ENCODE results near the gene ITPKB.

Gene ITPKB

GRCh38 chr1:226638001-226638601 is 101.0 kb downstream of the ITPKB start:
- peaks cover 0 to 18% (median 9%) of the 10 kb centered on the region in 4 donors for H3K4me1 ChIP-seq
- TF ChIP-seq, protein P1, sequence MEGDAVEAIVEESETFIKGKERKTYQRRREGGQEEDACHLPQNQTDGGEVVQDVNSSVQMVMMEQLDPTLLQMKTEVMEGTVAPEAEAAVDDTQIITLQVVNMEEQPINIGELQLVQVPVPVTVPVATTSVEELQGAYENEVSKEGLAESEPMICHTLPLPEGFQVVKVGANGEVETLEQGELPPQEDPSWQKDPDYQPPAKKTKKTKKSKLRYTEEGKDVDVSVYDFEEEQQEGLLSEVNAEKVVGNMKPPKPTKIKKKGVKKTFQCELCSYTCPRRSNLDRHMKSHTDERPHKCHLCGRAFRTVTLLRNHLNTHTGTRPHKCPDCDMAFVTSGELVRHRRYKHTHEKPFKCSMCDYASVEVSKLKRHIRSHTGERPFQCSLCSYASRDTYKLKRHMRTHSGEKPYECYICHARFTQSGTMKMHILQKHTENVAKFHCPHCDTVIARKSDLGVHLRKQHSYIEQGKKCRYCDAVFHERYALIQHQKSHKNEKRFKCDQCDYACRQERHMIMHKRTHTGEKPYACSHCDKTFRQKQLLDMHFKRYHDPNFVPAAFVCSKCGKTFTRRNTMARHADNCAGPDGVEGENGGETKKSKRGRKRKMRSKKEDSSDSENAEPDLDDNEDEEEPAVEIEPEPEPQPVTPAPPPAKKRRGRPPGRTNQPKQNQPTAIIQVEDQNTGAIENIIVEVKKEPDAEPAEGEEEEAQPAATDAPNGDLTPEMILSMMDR (IDR thresholded peaks at IDR 0.05) = no peak
- H3K27me3 ChIP-seq = no peaks in the 10 kb centered on the region
- peaks cover 0 to 73% (median 39%) of the 10 kb centered on the region in 3 donors for H3K36me3 ChIP-seq
- no peaks in the 10 kb centered on the region for H3K9me3 ChIP-seq
- peak; percentile 16 to 65 for DNase-seq
- H3K4me3 ChIP-seq = no peak overlapping the region
- peak overlapping the region in 1 of 2 donors; percentile 1 for H3K27ac ChIP-seq
- intact Hi-C loops (cut with DNase I; ENCODE audit: low total_unique reads) = loop anchor here (10.0 kb wide), 1 partner anchor 797 kb away; no protein-coding TSS in a partner anchor

GRCh38 chr1:226637147-226637935 is 101.7 kb downstream of the ITPKB start:
- peaks cover 0 to 18% (median 9%) of the 10 kb centered on the region in 4 donors for H3K4me1 ChIP-seq
- H3K9me3 ChIP-seq = no peaks in the 10 kb centered on the region
- peak overlapping the region in 1 of 2 donors; percentile 1 for H3K27ac ChIP-seq
- peaks cover 0 to 68% (median 39%) of the 10 kb centered on the region in 3 donors for H3K36me3 ChIP-seq
- no peaks in the 10 kb centered on the region for H3K27me3 ChIP-seq
- TF ChIP-seq, protein P1 (IDR thresholded peaks at IDR 0.05) = peak; percentile 52 to 58
- H3K4me3 ChIP-seq = no peak overlapping the region
- peak; percentile 70 to 72 for DNase-seq
- intact Hi-C loops (cut with DNase I; ENCODE audit: low total_unique reads) = loop anchor here (10.0 kb wide), 1 partner anchor 797 kb away; no protein-coding TSS in a partner anchor

DNA sequence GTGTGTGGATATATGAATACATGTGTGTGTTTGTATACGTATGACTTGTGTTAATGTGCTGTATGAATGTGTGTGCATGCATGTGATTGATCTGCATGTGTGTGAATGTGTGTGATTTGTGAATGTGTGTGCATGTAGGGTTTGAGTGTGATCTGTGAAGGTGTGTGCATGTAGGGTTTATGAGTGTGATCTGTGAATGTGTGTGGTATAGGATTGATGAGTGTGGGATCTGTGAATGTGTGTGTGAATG is 102.3 kb downstream of the ITPKB start:
- Histone ChIP-seq H3K27me3 (no peaks in the 10 kb centered on the region), H3K9me3 (no peaks in the 10 kb centered on the region), H3K4me3 (no peak overlapping the region), H3K4me1 (peaks cover 0 to 18% (median 9%) of the 10 kb centered on the region in 4 donors), H3K27ac (no peak overlapping the region), H3K36me3 (peaks cover 0 to 64% (median 37%) of the 10 kb centered on the region in 3 donors)
- TF ChIP-seq, protein P1 (IDR thresholded peaks at IDR 0.05) = no peak
- no peak for DNase-seq
- intact Hi-C loops (cut with DNase I; ENCODE audit: low total_unique reads) = loop anchor here (10.0 kb wide), 1 partner anchor 798 kb away; no protein-coding TSS in a partner anchor

- peak; percentile 17 to 63 for DNase-seq
- peaks cover 0 to 18% (median 9%) of the 10 kb centered on the region in 4 donors for H3K4me1 ChIP-seq
Measured at GRCh38 chr1:226635456-226635941, 103.6 kb downstream of the ITPKB start.

GRCh38 chr1:226634611-226635246 is 104.4 kb downstream of the ITPKB start:
- Histone ChIP-seq H3K27me3 (no peaks in the 10 kb centered on the region), H3K36me3 (peaks cover 0 to 48% (median 24%) of the 10 kb centered on the region in 3 donors), H3K4me3 (no peak overlapping the region), H3K9me3 (no peaks in the 10 kb centered on the region), H3K27ac (peak overlapping the region in 1 of 2 donors; percentile 40), H3K4me1 (peaks cover 0 to 18% (median 9%) of the 10 kb centered on the region in 4 donors)
- intact Hi-C loops (cut with DNase I; ENCODE audit: low total_unique reads) = loop anchor here (2.0 to 10.0 kb wide), 2 partner anchors 194 to 800 kb away; no protein-coding TSS in a partner anchor
- TF ChIP-seq, protein P1 (IDR thresholded peaks at IDR 0.05) = no peak
- DNase-seq = peak in 1 of 2 donors; percentile 66

More at GRCh38 chr1:226635456-226635941, 103.6 kb downstream of the ITPKB start:
- no peak overlapping the region for H3K4me3 ChIP-seq
- peaks cover 0 to 56% (median 30%) of the 10 kb centered on the region in 3 donors for H3K36me3 ChIP-seq
- TF ChIP-seq, protein P1 (IDR thresholded peaks at IDR 0.05) = no peak
- H3K9me3 ChIP-seq = no peaks in the 10 kb centered on the region
- no peaks in the 10 kb centered on the region for H3K27me3 ChIP-seq
- intact Hi-C loops (cut with DNase I; ENCODE audit: low total_unique reads) = loop anchor here (2.0 to 10.0 kb wide), 2 partner anchors 193 to 799 kb away; no protein-coding TSS in a partner anchor
- no peak overlapping the region for H3K27ac ChIP-seq

Measured in tibial artery (tissue), 4 donors.